G401 (cell line): Measurements from ENCODE around the gene ZNF598. TPM values are rescaled to one million over a fixed set of nuclear protein-coding genes. Genes with fewer than 3 reads are reported as not detected.
"Not testable (repeated sequence)": the region's sequence is repeated elsewhere in the genome, so short reads cannot be mapped to it uniquely, and the experiment has no call there.

ENCODE experiments used
- DNase-seq: peaks from one replicate; pipeline ENCODE4 v3.0.0-alpha.2; 2015; ENCODE audit warnings: low spot score
- in situ Hi-C: cut with HindIII; loops from 2 replicates; pipeline ENCODE4 v1.10.0; 2016; ENCODE audit warnings: low sequenced_read_pairs, mixed read lengths
- total RNA-seq: library from RNA; depleted of rRNA; stranded (reverse); fragments of >200 nt; shearing (Covaris generic); gene quantifications from 2 replicates; pipeline ENCODE4 v1.2.3, GENCODE V29; 2014

Gene ZNF598
- total RNA-seq, 1 experiment from 2014 or later, result 72.1 TPM

DNA sequence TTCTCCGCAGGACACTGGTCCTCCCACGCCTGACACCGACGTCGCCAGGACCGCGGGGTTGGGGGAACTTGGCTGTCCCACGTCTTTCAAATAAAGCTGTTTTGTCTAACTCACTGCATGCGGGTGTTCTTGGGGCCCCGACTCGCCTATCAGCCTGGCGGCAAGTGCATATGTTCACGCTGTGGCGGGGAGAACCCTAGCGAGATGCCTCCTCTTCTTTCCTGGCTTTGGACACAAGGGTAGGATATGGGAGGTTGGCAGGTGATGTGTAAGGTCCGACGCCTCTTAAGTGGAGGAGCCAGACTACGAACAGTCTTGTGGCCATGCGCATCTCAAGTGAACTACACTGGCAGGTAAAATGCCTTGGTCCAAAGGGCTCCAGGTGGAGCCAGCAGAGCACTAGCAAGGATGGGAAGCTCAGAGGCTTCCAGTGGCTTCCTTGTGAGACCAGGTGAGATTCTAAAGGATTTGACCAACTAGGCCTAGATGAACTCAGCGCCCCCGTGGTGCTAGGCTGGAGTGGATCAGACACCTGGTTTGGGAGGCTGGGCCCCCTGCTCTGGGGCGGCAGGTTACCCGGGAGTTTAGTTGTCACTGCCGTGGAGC lies 44.1 kb downstream of the ZNF598 start:
- in situ Hi-C loops, result loop anchor here (10.0 kb wide), 1 partner anchor 111 kb away; no protein-coding TSS in a partner anchor
- no peak for DNase-seq

DNA sequence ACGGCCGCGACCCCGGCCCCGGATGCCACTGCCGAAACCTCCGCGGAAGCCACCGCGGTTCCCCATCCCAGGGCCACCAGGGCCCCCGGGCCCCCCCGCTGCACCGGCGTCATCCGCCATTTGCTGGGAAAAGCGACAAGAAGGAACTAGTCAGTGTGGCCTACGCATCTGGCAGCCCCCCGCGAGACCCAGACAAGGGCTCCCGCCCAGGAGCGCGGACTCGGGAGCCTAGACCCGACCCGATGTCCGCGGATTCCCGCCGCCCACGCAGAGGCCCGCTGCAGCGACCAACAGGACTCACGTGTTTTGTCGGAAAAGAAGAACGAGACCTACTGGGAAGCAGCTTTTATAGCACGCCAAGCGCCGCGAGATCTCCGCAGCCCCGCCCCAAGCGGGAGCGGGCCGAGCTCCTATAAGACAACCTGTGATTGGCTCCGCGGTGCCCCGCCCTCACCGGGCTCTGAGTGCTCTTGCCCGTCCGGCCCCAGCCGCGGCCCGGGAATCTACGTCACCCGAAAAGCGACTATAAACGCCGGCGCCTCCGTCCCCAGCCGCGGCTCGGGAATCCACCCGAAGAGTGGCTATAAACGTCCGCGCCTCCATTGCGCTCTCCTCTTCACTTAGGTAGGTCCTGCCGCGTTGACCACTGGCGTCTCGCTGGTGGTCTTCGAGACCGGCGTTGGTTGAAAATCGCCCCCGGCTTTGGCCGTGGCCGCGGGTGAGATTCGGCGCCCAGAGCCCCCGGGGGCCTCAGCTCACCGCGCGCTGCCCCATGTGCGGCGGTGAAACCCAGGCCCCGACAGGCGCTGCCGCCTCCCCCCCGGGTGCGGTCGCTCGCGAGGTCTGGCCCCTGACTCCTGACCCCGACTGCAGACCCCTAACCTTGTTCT lies 44.9 kb downstream of the ZNF598 start, which contains the start of gene RPS2:
Gene RPS2, minus strand, starts transcription at position 321 of the 890 bp plus-strand sequence. Its CDS starts 201 bp downstream, at position 120.
- DNase-seq, result peak; percentile 99
- in situ Hi-C loops, result loop anchor here (10.0 kb wide), 1 partner anchor 110 kb away; no protein-coding TSS in a partner anchor

DNA sequence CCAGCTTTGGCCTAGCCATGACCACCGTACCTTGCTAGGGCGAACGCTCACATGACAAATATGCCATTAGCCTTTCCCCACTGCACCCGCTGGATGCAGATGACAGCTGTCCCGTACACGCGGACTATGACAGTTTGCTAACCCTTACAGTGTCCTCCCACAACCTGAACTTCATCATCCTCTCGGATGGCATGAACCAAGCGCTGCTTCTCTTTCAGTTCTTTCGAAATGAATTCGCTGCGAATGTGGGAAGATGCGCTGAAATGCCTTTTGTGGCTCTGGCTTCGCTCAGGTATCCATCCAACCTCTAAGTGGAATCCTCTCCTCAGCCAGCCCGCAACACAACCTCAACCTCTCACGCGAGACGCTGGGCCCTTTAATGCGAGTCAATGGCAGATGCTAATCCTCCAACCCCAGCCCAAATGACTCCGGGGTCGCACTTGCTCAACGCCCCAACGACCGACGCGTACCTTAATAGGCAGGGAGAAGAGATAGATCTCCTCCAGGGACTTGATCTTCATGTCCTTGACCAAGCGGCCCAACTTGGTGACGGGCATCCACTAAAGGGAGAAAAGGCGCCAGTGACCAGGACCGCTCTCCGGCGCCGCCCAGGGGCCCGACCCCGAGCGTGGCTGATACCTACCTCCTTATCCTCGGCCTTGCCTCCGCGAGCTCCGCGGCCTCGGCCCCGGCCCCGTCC lies 45.7 kb downstream of the ZNF598 start:
- in situ Hi-C loops, result loop anchor here (10.0 kb wide), 1 partner anchor 109 kb away; no protein-coding TSS in a partner anchor
- peak; percentile 66 for DNase-seq

DNA sequence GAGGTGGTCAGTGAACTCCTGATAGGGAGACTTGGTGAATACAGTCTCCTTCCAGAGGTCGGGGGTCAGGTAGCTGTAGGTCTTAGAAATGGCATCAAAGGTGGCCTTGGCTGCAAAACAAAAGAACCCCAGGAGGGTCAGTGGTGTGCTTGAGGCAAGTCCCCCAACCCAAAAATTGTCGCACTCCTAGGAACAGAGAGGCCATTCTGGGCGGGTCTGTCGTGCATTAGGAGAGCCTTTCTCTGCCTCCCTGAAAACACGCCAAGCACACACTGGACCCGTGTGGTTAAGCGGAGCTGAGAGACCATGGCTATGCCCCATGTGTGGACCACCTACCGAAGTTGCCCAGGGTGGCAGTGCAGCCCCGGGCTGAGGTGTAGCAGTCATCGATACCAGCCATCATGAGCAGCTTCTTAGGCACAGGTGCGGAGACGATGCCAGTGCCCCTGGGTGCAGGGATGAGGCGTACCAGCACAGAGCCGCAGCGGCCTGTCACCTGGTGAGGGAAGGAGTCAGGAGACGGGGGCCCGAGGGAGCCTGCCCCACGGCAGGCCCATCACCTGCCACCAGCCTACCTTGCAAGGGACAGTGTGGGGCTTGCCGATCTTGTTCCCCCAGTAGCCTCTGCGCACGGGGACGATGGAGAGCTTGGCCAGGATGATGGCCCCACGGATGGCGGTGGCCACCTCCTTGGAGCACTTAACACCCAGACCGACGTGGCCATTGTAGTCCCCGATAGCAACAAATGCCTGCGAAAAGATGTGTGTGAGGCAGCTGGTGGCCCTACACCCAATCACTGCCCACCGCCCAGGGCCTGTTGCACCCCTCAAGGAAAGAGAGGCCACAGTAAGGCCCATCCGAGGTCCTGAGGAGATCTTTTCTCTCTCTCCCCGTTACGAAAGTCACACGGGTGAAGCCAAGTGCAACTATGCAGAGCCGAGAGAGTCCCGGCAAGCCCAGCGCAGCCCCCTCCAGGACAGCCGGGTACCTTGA lies 47.2 kb downstream of the ZNF598 start:
- in situ Hi-C loops, result loop anchor here (10.0 kb wide), 1 partner anchor 108 kb away; no protein-coding TSS in a partner anchor
- DNase-seq, result not testable (repeated sequence)

DNA sequence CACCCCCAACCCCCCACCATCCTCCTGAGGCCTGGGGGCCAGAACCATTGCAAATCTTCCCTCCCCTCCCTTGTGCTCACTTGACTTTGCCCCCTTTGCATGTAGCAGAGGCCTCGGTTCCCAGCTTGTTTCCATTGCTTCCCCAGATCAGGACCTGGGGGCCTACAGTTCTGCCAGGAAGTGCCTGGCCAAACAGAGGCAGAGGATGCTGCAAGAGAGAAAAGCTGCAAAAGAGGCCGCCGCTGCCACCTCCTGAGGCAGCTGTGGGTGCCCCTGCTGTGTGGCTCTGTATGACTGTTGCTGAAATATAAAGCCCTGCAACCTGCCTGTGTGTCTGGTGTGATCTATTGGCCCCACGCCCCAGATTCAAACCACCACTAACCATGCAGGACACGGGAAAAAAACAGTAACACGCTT lies 48.0 kb downstream of the ZNF598 start:
- in situ Hi-C loops, result loop anchor here (10.0 kb wide), 1 partner anchor 107 kb away; no protein-coding TSS in a partner anchor

DNA sequence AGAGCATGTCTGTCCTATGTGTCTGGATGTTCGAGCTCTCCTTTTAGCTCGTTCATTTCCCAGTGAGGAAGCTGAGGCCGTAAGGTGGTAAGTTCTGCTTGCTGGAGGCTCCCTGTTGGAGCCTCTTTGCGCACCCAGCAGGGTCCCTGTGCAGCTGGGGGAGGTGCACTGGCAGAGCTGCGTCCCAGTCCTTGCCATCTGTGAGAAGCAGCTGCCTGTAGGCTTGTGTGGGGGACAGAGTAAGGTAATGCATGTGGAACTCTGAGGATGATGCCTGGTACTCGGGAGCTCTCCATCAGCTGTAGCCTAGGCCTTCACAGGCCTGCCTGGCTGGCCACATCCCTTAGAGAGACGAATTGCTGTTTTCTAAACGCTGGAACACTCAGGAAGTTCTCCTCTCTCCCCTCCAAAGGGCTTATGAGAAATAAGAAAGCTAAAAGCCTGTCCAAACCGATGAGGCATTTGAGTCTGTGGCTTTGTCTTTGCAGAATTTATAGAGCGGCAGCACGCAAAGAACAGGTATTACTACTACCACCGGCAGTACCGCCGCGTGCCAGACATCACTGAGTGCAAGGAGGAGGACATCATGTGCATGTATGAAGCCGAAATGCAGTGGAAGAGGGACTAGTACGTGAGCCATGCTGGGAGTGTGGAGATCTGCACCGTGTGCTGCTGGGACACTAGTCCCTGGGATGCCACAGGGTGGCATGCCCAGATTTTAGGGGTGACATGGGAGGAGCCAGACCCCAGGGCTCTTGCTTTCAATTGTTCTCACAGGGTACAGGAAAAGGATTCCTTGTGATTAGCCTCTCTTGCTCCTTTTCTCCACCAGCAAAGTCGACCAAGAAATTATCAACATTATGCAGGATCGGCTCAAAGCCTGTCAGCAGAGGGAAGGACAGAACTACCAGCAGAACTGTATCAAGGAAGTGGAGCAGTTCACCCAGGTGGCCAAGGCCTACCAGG lies 48.7 kb downstream of the ZNF598 start:
- DNase-seq, result peak; percentile 56
- in situ Hi-C loops, result loop anchor here (10.0 kb wide), 1 partner anchor 106 kb away; no protein-coding TSS in a partner anchor

More for the DNA sequence above, 48.0 kb downstream of the ZNF598 start:
- no peak for DNase-seq

DNA sequence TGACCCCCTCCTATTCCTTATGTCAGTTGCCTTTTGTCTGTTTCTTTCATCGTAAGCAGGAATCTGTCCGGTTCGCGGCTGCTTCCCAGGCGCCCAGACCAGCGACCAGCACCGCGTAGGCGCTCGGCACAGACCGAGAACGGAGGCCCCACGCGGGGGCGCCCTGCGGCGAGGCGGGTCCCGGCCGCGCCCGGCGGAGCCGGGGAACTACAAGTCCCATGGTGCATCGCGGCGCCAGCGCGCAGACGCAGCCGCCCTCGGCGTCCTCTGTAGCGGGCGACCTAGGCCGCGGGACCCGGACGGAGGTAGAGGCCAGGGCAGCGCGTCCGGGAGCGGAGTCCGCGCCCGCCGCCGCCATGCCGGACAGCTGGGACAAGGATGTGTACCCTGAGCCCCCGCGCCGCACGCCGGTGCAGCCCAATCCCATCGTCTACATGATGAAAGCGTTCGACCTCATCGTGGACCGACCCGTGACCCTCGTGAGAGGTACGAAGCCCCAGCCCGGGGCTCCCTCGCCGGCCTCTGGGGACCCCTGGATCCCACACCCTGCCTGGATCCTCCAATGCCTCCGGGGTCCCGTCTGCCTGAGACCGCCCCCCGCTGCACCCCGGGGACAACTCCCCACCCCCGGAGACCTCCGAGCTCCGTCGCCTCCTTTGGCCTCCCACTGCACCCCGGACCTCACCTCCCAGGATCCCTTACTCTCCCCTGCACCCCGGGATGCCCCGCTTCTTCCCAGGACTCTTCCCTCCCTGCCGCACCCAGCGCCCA lies 50.2 kb downstream of the ZNF598 start, which contains the start of gene NDUFB10:
Gene NDUFB10, plus strand, starts transcription at position 270 of the 771 bp plus-strand sequence. Its CDS starts 87 bp downstream, at position 357.
- DNase-seq, result peak; percentile 79
- in situ Hi-C loops, result loop anchor here (10.0 kb wide), 1 partner anchor 105 kb away; no protein-coding TSS in a partner anchor

DNA sequence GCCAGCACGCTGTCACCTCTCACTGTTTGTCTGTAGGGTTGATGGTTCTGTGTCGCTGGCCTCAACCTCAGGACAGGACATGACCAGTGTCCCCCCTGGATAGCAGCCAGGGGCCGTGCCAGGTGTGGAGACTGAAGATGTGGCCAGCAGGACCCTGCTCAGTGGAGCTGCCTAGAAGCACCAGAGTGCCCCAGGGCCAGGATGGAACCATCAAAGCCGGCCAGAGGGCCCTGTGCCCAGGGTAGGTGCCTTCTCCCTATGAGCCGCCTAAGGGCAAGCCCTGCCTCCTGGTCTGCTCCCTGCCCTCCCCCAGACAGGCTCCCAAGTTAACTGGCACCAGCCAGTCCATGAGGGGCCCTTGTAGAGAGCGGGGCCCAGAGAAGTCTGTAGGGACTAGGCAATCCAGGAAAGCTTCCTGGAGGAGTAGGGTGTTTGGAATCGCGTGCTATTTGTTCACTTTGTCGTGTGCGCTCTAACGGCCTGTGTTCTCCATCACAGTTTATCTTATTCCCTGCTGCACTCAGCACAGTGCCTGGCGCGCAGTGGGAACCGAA lies 50.8 kb downstream of the ZNF598 start:
- DNase-seq, result no peak
- in situ Hi-C loops, result no loop called here

DNA sequence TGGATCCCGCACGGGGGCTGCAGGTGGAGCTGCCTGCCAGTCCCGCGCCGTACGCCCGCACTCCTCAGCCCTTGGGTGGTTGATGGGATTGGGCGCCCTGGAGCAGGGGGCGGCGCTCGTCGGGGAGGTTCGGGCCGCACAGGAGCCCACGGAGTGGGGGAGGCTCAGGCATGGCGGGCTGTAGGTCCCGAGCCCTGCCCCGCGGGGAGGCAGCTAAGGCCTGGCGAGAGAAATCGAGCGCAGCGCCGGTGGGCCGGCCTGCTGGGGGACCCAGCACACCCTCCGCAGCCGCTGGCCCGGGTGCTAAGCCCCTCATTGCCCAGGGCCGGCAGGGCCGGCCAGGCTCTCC lies 51.5 kb downstream of the ZNF598 start:
- DNase-seq, in situ Hi-C loops: not testable (repeated sequence)

DNA sequence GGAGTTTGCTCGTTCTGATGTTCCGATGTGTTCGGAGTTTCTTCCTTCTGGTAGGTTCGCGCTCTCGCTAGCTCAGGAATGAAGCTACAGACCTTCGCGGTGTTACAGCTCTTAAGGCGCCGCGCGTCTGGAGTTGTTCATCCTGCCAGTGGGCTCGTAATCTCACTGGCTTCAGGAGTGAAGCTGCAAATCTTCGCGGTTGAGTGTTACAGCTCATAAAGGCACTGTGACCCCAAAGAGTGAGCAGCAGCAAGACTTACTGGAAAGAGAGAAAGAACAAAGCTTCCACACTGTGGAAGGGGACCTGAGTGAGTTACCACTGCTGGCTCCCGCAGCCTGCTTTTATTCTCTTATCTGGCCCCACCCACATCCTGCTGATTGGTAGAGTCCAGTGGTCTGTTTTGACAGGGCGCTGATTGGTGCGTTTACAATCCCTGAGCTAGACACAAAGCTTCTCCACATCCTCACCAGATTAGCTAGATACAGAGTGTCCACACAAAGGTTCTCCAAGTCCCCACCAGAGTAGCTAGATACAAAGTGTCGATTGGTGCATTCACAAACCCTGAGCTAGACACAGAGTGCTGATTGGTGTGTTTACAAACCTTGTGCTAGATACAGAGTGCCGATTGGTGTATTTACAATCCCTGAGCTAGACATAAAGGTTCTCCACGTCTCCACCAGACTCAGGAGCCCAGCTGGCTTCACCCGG lies 52.0 kb downstream of the ZNF598 start:
- in situ Hi-C loops, result not testable (repeated sequence)

DNA sequence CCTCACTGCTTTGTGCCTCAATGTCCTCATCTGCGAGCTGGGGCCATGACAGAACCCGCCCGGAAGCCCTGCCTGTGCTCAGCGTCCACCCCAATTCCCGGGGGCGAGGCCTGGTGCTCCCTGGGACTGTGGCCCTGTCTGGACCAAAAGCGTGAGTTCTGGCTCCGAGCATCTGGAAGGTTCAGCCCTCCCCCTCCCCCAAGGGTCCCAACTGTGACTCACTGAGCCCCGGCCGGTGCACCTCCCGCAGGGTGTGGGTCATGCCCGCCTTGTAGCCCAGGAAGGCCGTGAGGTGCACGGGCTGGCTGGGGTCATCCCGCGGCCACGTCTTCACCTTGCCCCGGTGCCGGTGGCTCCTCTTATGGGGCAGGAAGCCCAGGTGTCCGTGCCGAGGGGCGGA lies 55.9 kb downstream of the ZNF598 start:
- in situ Hi-C loops, result no loop called here
- DNase-seq, result no peak

More for the DNA sequence above, 52.0 kb downstream of the ZNF598 start:
- not testable (repeated sequence) for DNase-seq

DNA sequence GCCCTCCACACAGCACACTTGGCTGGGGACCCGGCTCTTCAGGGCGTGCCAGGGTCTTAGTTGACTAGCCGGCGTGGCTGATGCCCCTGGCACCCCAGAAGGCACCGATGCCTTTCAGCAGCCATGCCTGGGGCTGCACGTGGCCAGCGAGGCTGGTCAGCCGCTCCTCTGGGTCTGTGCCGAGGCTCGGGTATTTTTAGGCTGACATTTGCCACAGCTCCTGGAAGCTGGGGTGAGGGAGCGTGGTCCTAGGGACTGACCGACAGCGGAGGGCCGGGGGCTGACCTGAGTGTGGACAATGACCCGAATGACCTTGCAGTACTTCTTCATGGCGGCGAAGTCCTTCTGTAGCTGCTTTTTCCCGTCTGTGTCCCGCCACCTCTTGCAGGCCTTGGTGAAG lies 59.1 kb downstream of the ZNF598 start:
- in situ Hi-C loops, result no loop called here
- DNase-seq, result no peak

DNA sequence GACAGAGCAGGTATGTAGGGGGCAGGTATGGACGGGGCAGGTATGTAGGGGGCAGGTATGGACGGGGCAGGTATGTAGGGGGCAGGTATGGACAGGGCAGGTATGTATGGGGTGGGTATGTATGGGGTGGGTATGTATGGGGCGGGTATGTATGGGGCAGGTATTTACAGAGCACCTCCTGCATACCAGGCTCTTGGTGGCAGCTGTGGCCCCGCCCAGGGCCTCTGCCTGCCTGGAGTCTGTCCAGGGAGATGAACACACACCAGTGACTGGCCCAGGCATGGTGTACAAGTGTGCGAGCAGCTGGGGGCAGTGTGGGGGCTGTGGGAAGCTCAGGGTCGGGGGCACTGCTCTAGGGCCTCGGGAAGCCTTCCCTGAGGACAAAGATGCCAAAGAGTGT lies 59.6 kb downstream of the ZNF598 start:
- DNase-seq, result no peak
- in situ Hi-C loops, result no loop called here

DNA sequence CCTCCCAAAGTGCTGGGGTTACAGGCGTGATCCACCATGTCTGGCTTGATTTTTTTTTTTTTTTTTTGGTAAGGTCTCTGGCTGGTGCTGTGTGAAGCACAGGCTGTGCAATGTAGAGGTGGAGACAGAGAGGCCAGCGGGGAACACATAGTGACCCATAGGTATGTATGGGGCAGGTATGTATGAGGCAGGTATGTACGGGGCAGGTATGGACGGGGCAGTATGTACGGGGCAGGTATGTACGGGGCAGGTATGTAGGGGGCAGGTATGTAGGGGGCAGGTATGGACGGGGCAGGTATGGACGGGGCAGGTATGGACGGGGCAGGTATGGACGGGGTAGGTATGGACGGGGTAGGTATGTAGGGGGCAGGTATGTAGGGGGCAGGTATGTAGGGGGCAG lies 60.1 kb downstream of the ZNF598 start:
- DNase-seq, result no peak
- in situ Hi-C loops, result no loop called here
